Astrocyte of the hippocampus (primary cell): ENCODE results near the gene KRTAP2-4.
A peak's percentile ranks its signal among the peaks of the same experiment; 100 is the strongest.
"Not testable (repeated sequence)": the region's sequence is repeated elsewhere in the genome, so short reads cannot be mapped to it uniquely, and the experiment has no call there.

Experiments used
- DNase-seq: peaks from one replicate; pipeline ENCODE4 v3.0.0; 2011; ENCODE audit warnings: low read depth, low spot score

KRTAP2-4 gene

GRCh38 chr17:41037853-41038350 lies 27.8 kb downstream of the KRTAP2-4 start:
- DNase-seq, result no peak

GRCh38 chr17:41034346-41034935 lies 31.2 kb downstream of the KRTAP2-4 start, which contains the start of gene KRTAP1-3:
TSS of gene KRTAP1-3 (minus strand) at chr17:41034874. CDS start at chr17:41034821, 53 bp downstream.
- not testable (repeated sequence) for DNase-seq

GRCh38 chr17:41029633-41030245 lies 35.9 kb downstream of the KRTAP2-4 start, which contains the start of gene KRTAP1-4:
TSS of gene KRTAP1-4 (minus strand) at chr17:41030195. CDS start at chr17:41030078, 117 bp downstream.
- DNase-seq, result no peak

GRCh38 chr17:41026715-41027471 lies 38.8 kb downstream of the KRTAP2-4 start, which contains the start of gene KRTAP1-5:
TSS of gene KRTAP1-5 (minus strand) at chr17:41027208. CDS start at chr17:41027155, 53 bp downstream.
- peak; percentile 22 for DNase-seq

GRCh38 chr17:41024697-41025096 lies 41.0 kb downstream of the KRTAP2-4 start:
- DNase-seq, result no peak

- no peak for DNase-seq
Observed at GRCh38 chr17:41020336-41020735, 45.3 kb downstream of the KRTAP2-4 start.

GRCh38 chr17:41019415-41019814 lies 46.3 kb downstream of the KRTAP2-4 start:
- DNase-seq, result no peak

- DNase-seq, result no peak
Observed at GRCh38 chr17:41018541-41018940, 47.1 kb downstream of the KRTAP2-4 start.

- DNase-seq, result no peak
Observed at GRCh38 chr17:41016578-41017215, 49.0 kb downstream of the KRTAP2-4 start.

- DNase-seq, result no peak
Observed at GRCh38 chr17:41015454-41015853, 50.2 kb downstream of the KRTAP2-4 start.
